Left ventricle myocardium inferior (tissue), 1 donor: ENCODE measurements around the gene SH3BP5. TPM values are rescaled to one million over a fixed set of nuclear protein-coding genes. Genes with fewer than 3 reads are reported as not detected.

ENCODE experiments used
- DNase-seq: peaks from one replicate; pipeline ENCODE4 v3.0.0-alpha.2; 2020
- H3K27ac ChIP-seq: fragments of 200-600 bp; replicated peaks from 2 replicates; pipeline ENCODE4 v1.8.0; 2021
- H3K27me3 ChIP-seq: fragments of 200-600 bp; 2 replicates; pipeline ENCODE4 v1.8.0; 2021; ENCODE audit warnings: low read depth
- H3K36me3 ChIP-seq: fragments of 200-600 bp; 2 replicates; pipeline ENCODE4 v1.8.0; 2021
- H3K4me1 ChIP-seq: fragments of 200-600 bp; 2 replicates; pipeline ENCODE4 v1.8.0; 2021
- H3K4me3 ChIP-seq: fragments of 200-600 bp; 2 replicates; pipeline ENCODE4 v1.8.0; 2021; ENCODE audit warnings: mild to moderate bottlenecking, moderate library complexity
- H3K9me3 ChIP-seq: fragments of 200-600 bp; replicated peaks from 2 replicates; pipeline ENCODE4 v1.8.0; 2021
- intact Hi-C: fragments of 100-400 bp; cut with micrococcal nuclease; formaldehyde crosslinking; loops from one replicate; pipeline ENCODE4 v1.11.0; 2022
- total RNA-seq: library from RNA; stranded (reverse); fragmentation: NEBNext Ultra II Directional; extraction: Animal tissue kit (Norgen Biotek cat#: 25700); gene quantifications from one replicate; pipeline ENCODE4 v1.2.1, GENCODE V29; 2021
- TF ChIP-seq, protein P1 (sequence below): fragments of 200-600 bp; IDR thresholded peaks from 2 replicates; pipeline ENCODE4 v1.8.0; 2021; ENCODE audit warnings: antibody characterized with exemption, mild to moderate bottlenecking, borderline replicate concordance
- donor health status: DM: no; HTN: yes; CAD: no; lungs with severe emphysema.

SH3BP5 gene
- total RNA-seq, 1 donor from 2014 or later, result 8.8 TPM

DNA sequence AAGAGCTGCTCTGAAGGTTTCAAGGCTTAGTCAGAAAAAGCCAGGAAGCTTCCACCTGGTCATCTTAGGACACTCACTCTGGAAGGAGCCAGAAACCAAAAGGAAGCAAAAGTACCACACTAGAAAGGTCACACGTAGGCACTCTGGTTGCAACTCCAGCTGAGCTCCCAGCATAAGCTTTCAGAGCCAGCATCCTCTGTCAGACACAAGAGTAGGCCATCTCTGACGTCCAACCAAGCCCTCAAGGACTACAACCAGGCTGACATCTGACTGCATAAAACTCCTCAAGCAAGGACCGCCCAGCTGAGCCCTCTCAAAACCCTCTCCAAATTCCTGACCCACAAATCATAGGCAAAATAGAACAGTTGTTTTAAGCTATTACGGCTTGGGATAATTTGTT lies 12.8 kb downstream of the SH3BP5 start:
- TF ChIP-seq, protein P1, sequence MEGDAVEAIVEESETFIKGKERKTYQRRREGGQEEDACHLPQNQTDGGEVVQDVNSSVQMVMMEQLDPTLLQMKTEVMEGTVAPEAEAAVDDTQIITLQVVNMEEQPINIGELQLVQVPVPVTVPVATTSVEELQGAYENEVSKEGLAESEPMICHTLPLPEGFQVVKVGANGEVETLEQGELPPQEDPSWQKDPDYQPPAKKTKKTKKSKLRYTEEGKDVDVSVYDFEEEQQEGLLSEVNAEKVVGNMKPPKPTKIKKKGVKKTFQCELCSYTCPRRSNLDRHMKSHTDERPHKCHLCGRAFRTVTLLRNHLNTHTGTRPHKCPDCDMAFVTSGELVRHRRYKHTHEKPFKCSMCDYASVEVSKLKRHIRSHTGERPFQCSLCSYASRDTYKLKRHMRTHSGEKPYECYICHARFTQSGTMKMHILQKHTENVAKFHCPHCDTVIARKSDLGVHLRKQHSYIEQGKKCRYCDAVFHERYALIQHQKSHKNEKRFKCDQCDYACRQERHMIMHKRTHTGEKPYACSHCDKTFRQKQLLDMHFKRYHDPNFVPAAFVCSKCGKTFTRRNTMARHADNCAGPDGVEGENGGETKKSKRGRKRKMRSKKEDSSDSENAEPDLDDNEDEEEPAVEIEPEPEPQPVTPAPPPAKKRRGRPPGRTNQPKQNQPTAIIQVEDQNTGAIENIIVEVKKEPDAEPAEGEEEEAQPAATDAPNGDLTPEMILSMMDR, result no peak
- H3K27me3 ChIP-seq, result no peaks in the 10 kb centered on the region
- intact Hi-C loops, result no loop called here
- H3K4me1 ChIP-seq, result peaks cover 77% of the 10 kb centered on the region
- peak overlapping the region; percentile 1 for H3K4me3 ChIP-seq
- peak overlapping the region; percentile 74 for H3K27ac ChIP-seq
- H3K9me3 ChIP-seq, result no peaks in the 10 kb centered on the region
- DNase-seq, result peak; percentile 46
- no peaks in the 10 kb centered on the region for H3K36me3 ChIP-seq

DNA sequence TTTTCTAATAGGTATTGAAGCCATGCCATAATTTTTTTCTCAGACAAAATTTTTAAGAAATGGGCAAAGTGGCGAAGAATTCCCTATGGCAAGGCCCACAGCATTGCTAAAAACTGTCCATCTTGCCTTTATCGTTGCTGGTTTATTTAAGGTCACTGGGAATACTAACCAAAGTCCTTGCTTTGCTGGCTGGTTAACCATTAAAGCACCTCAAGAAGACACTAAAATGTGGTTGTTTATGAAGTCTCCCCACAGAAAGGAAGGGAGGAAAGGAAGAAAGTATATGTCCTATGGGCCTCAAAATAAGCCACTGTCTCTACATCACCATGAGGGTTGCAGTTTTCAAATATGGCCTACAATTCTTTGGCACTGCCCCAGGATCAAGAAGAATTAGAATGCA lies 13.2 kb downstream of the SH3BP5 start:
- no peak for DNase-seq
- peaks cover 77% of the 10 kb centered on the region for H3K4me1 ChIP-seq
- H3K9me3 ChIP-seq, result no peaks in the 10 kb centered on the region
- intact Hi-C loops, result no loop called here
- H3K27me3 ChIP-seq, result no peaks in the 10 kb centered on the region
- H3K4me3 ChIP-seq, result no peak overlapping the region
- TF ChIP-seq, protein P1, result no peak
- H3K36me3 ChIP-seq, result no peaks in the 10 kb centered on the region
- H3K27ac ChIP-seq, result peak overlapping the region; percentile 74

DNA sequence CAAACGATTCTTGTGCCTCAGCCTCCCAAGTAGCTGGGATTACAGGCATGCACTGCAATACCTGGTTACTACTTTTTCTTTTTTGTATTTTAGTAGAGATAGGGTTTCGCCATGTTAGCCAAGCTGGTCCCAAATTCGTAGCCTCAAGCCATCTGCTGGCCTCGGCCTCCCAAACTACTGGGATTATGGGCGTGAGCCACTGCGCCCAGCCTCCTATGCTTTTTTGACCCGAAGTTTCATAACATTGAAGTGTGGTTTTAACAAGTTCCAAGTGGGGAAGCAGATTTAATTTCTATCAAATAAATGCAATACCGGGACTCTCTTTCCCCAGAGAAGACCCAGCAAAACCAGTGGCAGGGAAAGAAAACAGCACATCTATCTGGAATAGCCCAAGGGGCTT lies 13.7 kb downstream of the SH3BP5 start:
- peak overlapping the region; percentile 74 for H3K27ac ChIP-seq
- TF ChIP-seq, protein P1, result no peak
- DNase-seq, result no peak
- intact Hi-C loops, result no loop called here
- H3K4me3 ChIP-seq, result no peak overlapping the region
- H3K36me3 ChIP-seq, result no peaks in the 10 kb centered on the region
- H3K4me1 ChIP-seq, result peaks cover 75% of the 10 kb centered on the region
- H3K9me3 ChIP-seq, result no peaks in the 10 kb centered on the region
- H3K27me3 ChIP-seq, result no peaks in the 10 kb centered on the region

DNA sequence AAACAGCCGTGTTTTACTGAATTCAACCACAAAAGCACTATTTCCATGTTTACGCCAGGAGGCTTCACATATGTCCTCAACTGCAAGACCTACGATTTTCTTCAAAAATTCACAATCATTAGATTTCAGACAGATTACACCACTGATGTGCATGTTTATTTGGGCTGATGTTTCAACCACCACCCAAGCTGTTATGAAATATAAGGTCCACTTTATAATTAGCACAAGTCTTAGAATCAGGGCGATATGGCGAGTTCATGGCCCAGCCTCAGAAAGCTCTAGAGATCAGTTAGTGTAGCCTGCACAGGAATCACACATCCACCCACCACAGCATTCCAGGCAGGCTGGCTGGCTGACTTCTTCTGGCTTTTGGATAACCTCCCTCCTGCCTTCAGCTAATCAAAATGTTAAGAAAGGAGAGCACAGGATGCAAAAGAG lies 15.4 kb downstream of the SH3BP5 start:
- peaks cover 75% of the 10 kb centered on the region for H3K4me1 ChIP-seq

DNA sequence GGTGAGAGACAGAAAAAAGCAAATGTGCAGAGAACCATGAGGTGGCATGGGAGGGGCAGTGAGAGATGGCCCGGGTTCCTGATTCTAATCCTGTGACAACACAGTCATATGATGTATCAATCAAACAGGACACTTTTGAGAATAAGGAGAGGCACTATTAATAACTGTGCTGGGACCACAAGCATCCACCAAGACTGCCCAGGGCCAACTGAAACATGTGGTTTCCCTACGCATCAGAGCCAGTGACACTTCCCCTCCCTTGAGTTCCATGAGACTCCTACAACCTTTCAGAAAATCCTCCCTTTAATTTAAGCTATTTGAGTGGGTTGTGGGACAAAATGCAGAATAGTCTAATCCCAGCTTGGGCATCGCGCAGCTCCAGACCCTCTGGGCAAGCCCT lies 17.4 kb downstream of the SH3BP5 start:
- TF ChIP-seq, protein P1, result no peak
- peaks cover 72% of the 10 kb centered on the region for H3K4me1 ChIP-seq
- H3K9me3 ChIP-seq, result no peaks in the 10 kb centered on the region
- no peak for DNase-seq
- H3K4me3 ChIP-seq, result no peak overlapping the region
- no peaks in the 10 kb centered on the region for H3K36me3 ChIP-seq
- H3K27me3 ChIP-seq, result no peaks in the 10 kb centered on the region
- intact Hi-C loops, result no loop called here
- H3K27ac ChIP-seq, result no peak overlapping the region

More for the DNA sequence above, 15.4 kb downstream of the SH3BP5 start:
- TF ChIP-seq, protein P1, result no peak
- Histone ChIP-seq H3K9me3 (no peaks in the 10 kb centered on the region), H3K27ac (peak overlapping the region; percentile 74), H3K4me3 (no peak overlapping the region), H3K27me3 (no peaks in the 10 kb centered on the region), H3K36me3 (no peaks in the 10 kb centered on the region)
- DNase-seq, result no peak
- intact Hi-C loops, result no loop called here
